T-helper 22 cell (primary cell): Measurements from ENCODE around the gene RAB11FIP2.

Source experiments
- DNase-seq: peaks from one replicate; pipeline ENCODE4 v3.0.0-alpha.2; 2020; ENCODE audit warnings: low read depth

The RAB11FIP2 gene

GRCh38 chr10:118033905-118034304 is 12.8 kb downstream of the RAB11FIP2 start:
- DNase-seq = no peak

GRCh38 chr10:118032564-118032963 is 14.2 kb downstream of the RAB11FIP2 start:
- DNase-seq = no peak

GRCh38 chr10:118031351-118032075 is 15.2 kb downstream of the RAB11FIP2 start:
- no peak for DNase-seq

GRCh38 chr10:118028619-118029018 is 18.1 kb downstream of the RAB11FIP2 start:
- no peak for DNase-seq

- no peak for DNase-seq
Observed at GRCh38 chr10:118027397-118027796, 19.3 kb downstream of the RAB11FIP2 start.

GRCh38 chr10:118026936-118027335 is 19.8 kb downstream of the RAB11FIP2 start:
- no peak for DNase-seq

GRCh38 chr10:118020365-118020764 is 26.4 kb downstream of the RAB11FIP2 start:
- no peak for DNase-seq

- DNase-seq = no peak
Observed at GRCh38 chr10:118017850-118018249, 28.9 kb downstream of the RAB11FIP2 start.

- no peak for DNase-seq
Observed at GRCh38 chr10:118017071-118017740, 29.5 kb downstream of the RAB11FIP2 start.

- DNase-seq = no peak
Observed at GRCh38 chr10:118012952-118013525, 33.7 kb downstream of the RAB11FIP2 start.

- DNase-seq = no peak
Observed at GRCh38 chr10:118007773-118008172, 39.0 kb downstream of the RAB11FIP2 start.

GRCh38 chr10:118003126-118003525 is 43.6 kb downstream of the RAB11FIP2 start:
- no peak for DNase-seq

GRCh38 chr10:118002581-118002980 is 44.2 kb downstream of the RAB11FIP2 start:
- DNase-seq = no peak

- no peak for DNase-seq
Observed at GRCh38 chr10:117997673-117998072, 49.1 kb downstream of the RAB11FIP2 start.

GRCh38 chr10:117996709-117997108 is 50.0 kb downstream of the RAB11FIP2 start:
- DNase-seq = no peak

GRCh38 chr10:117994771-117995170 is 52.0 kb downstream of the RAB11FIP2 start:
- DNase-seq = no peak

GRCh38 chr10:117993166-117993565 is 53.6 kb downstream of the RAB11FIP2 start:
- no peak for DNase-seq

GRCh38 chr10:117991701-117992100 is 55.0 kb downstream of the RAB11FIP2 start:
- DNase-seq = no peak

- DNase-seq = no peak
Observed at GRCh38 chr10:117989962-117990361, 56.8 kb downstream of the RAB11FIP2 start.

GRCh38 chr10:117988814-117989213 is 57.9 kb downstream of the RAB11FIP2 start:
- DNase-seq = no peak

GRCh38 chr10:117987244-117987909 is 59.4 kb downstream of the RAB11FIP2 start:
- DNase-seq = no peak

- no peak for DNase-seq
Observed at GRCh38 chr10:117983961-117984360, 62.8 kb downstream of the RAB11FIP2 start.
